Measurements from ENCODE around the gene ATG14. TPM values are rescaled to one million over a fixed set of nuclear protein-coding genes. Genes with fewer than 3 reads are reported as not detected.
A peak's percentile ranks its signal among the peaks of the same experiment; 100 is the strongest.

Gene ATG14
- total RNA-seq, 6 donors from 2014 or later, result 7.6 to 29.3 (median 11.1) TPM

DNA sequence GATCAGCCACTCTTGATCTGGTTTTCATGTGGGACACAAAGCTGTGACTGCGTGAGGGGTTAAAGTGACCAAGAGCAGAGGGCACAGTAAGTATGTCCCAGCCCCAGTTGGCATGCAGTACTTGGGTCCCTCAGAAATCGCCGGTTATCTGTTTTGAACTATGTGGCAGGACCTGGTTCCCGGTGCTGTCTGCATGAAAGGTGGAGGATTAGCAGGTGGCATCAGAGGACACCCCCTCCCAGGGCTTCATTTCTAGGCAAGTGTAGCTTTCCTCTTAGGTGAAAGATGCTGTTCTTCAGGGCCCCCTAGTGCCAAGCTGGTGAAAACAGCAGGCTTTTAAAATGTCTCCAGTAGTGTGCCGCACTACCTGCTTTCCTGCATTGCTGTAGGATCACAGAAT is 57.1 kb downstream of the ATG14 start:
- Histone ChIP-seq H3K4me3 (no peak overlapping the region), H3K9me3 (no peaks in the 10 kb centered on the region), H3K27ac (peak overlapping the region in 2 of 4 donors; percentile 36 to 42), H3K27me3 (no peaks in the 10 kb centered on the region), H3K36me3 (peaks cover 11 to 36% (median 22%) of the 10 kb centered on the region in 4 donors), H3K4me1 (peaks cover 0 to 10% (median 5%) of the 10 kb centered on the region in 4 donors)
- 75 to 81% methylated on average over 5 of the region's 5 CpGs for WGBS, 2 donors
- DNase-seq (peak in 1 of 2 donors; percentile 30), ATAC-seq (ENCODE audit: low FRiP score in 2 of 2) (peak; percentile 69 to 73)
- TF ChIP-seq, protein P1, sequence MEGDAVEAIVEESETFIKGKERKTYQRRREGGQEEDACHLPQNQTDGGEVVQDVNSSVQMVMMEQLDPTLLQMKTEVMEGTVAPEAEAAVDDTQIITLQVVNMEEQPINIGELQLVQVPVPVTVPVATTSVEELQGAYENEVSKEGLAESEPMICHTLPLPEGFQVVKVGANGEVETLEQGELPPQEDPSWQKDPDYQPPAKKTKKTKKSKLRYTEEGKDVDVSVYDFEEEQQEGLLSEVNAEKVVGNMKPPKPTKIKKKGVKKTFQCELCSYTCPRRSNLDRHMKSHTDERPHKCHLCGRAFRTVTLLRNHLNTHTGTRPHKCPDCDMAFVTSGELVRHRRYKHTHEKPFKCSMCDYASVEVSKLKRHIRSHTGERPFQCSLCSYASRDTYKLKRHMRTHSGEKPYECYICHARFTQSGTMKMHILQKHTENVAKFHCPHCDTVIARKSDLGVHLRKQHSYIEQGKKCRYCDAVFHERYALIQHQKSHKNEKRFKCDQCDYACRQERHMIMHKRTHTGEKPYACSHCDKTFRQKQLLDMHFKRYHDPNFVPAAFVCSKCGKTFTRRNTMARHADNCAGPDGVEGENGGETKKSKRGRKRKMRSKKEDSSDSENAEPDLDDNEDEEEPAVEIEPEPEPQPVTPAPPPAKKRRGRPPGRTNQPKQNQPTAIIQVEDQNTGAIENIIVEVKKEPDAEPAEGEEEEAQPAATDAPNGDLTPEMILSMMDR (IDR thresholded peaks at IDR 0.05), result peak; percentile 15 to 72 (median 30)
- no peak for TF ChIP-seq POLR2A (IDR thresholded peaks at IDR 0.05)

DNA sequence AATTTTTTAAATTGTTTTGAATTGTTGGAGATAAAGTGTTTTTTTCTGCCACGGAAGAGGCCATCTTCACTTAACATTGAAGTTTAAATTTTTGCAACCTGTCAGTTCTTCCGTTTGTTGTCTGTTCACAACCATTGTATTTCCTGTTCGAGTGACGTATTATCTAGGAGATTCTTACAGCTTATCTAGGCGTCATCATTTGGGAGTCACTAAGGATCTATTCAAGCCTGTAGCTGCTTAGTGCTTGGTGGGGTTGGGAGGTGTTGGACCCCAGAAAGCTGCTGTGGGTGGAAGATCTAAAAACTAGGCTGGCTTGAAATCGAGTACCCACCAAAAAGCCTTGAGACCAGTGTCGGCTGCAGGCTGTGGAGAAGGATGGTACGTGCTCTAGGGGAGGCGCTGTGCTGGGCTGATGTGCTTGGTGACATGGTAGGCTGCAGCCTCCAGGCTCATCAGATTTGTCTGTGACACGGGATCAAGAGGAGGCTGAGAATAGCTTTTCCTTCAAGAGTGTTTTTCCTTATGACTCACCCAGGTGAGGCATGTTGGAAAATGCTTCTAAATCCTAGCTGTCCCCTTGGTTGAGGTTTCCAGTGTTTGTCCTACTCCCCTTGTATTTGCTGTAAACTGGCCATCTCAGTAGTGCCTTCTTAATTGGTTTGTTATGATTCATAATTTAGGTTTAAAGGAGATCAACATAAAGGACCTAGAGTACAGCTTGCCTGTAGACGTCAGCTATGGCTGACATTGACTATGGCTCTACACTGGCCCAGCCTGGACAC is 57.8 kb downstream of the ATG14 start:
- peak overlapping the region in 2 of 4 donors; percentile 36 to 42 for H3K27ac ChIP-seq

DNA sequence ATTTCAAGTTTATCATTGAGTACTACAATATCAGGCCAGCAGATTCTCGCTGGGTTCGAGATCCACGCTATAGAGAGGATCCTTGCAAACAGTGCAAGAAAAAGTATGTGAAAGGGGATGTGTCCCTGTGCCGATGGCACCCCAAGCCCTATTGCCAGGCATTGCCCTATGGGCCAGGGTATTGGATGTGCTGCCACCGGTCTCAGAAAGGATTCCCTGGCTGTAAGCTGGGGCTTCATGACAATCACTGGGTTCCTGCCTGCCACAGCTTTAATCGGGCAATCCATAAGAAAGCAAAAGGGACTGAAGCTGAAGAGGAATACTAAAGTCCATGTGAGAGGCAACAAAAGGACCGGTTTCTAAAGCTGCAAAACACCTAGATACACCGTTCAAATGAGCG is 59.4 kb downstream of the ATG14 start:
- Histone ChIP-seq H3K36me3 (peaks cover 11 to 36% (median 22%) of the 10 kb centered on the region in 4 donors), H3K27me3 (no peaks in the 10 kb centered on the region), H3K27ac (no peak overlapping the region), H3K4me1 (peaks cover 0 to 6% (median 3%) of the 10 kb centered on the region in 4 donors), H3K9me3 (no peaks in the 10 kb centered on the region), H3K4me3 (no peak overlapping the region)
- 95 to 97% methylated on average over 9 of the region's 9 CpGs for WGBS, 2 donors
- no peak for ATAC-seq (ENCODE audit: low FRiP score in 2 of 2)
- no peak for DNase-seq
- TF ChIP-seq, protein P1 (IDR thresholded peaks at IDR 0.05), result no peak
- no peak for TF ChIP-seq POLR2AphosphoS5 (IDR thresholded peaks at IDR 0.05)
- no peak for TF ChIP-seq POLR2A (IDR thresholded peaks at IDR 0.05)
- TF ChIP-seq EP300 (IDR thresholded peaks at IDR 0.05), result no peak

More for the DNA sequence above, 57.8 kb downstream of the ATG14 start:
- 83 to 87% methylated on average over 11 of the region's 11 CpGs for WGBS, 2 donors
- no peak overlapping the region for H3K4me3 ChIP-seq
- no peaks in the 10 kb centered on the region for H3K27me3 ChIP-seq
- H3K9me3 ChIP-seq, result no peaks in the 10 kb centered on the region
- peaks cover 0 to 10% (median 5%) of the 10 kb centered on the region in 4 donors for H3K4me1 ChIP-seq
- no peak for ATAC-seq (ENCODE audit: low FRiP score in 2 of 2)
- no peak for TF ChIP-seq POLR2A (IDR thresholded peaks at IDR 0.05)
- TF ChIP-seq, protein P1 (IDR thresholded peaks at IDR 0.05), result no peak
- no peak for TF ChIP-seq EP300 (IDR thresholded peaks at IDR 0.05)
- TF ChIP-seq POLR2AphosphoS5 (IDR thresholded peaks at IDR 0.05), result no peak
- DNase-seq, result no peak
- H3K36me3 ChIP-seq, result peaks cover 11 to 36% (median 22%) of the 10 kb centered on the region in 4 donors

DNA sequence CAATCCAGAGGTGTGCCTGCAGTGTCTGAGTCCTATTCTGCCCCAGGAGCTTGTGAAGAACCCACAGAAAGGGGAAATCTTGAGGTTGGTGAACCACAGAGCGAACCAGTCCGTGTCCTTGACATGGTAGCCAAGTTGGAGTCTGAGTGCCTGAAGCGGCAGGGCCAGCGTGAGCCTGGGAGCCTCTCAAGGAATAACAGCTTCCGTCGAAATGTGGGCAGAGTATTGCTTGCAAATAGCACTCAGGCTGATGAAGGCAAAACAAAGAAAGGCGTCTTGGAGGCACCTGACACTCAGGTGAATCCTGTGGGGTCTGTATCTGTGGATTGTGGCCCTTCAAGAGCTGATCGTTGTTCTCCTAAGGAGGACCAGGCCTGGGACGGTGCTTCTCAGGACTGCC is 60.5 kb downstream of the ATG14 start:
- no peaks in the 10 kb centered on the region for H3K27me3 ChIP-seq
- ATAC-seq (ENCODE audit: low FRiP score in 2 of 2), result no peak
- TF ChIP-seq, protein P1 (IDR thresholded peaks at IDR 0.05), result no peak
- no peak for TF ChIP-seq POLR2A (IDR thresholded peaks at IDR 0.05)
- no peak for TF ChIP-seq EP300 (IDR thresholded peaks at IDR 0.05)
- no peak for TF ChIP-seq POLR2AphosphoS5 (IDR thresholded peaks at IDR 0.05)
- 95 to 96% methylated on average over 9 of the region's 9 CpGs for WGBS, 2 donors
- H3K36me3 ChIP-seq, result peaks cover 11 to 36% (median 22%) of the 10 kb centered on the region in 4 donors
- DNase-seq, result no peak
- H3K9me3 ChIP-seq, result no peaks in the 10 kb centered on the region
- H3K4me3 ChIP-seq, result no peak overlapping the region
- H3K27ac ChIP-seq, result no peak overlapping the region
- peaks cover 0 to 6% (median 3%) of the 10 kb centered on the region in 4 donors for H3K4me1 ChIP-seq
